Uterus (tissue), 4 donors: ENCODE measurements around the gene CSF2. TPM values are rescaled to one million over a fixed set of nuclear protein-coding genes. Genes with fewer than 3 reads are reported as not detected.

ENCODE experiments used
- DNase-seq, 2 donors: peaks; one replicate each; pipeline ENCODE4 v3.0.0-alpha.2; 2019 to 2020
- H3K27ac ChIP-seq, 2 donors: fragments of 200-600 bp; sonication (generic); 1 replicate in 1 of 2; 2 replicates in 1 of 2; pipeline ENCODE4 v1.5.1; 2016 to 2018
- H3K27me3 ChIP-seq, 2 donors: fragments of 200-600 bp; sonication (generic); one replicate each; pipeline ENCODE4 v1.5.1; 2018 to 2019; ENCODE audit warnings: control low read depth in 1 of 2
- H3K36me3 ChIP-seq, 2 donors: fragments of 200-600 bp; sonication (generic); one replicate each; pipeline ENCODE4 v1.5.1; 2019; ENCODE audit warnings: control low read depth in 1 of 2
- H3K4me1 ChIP-seq, 2 donors: fragments of 200-600 bp; sonication (generic); one replicate each; pipeline ENCODE4 v1.5.1; 2018 to 2019; ENCODE audit warnings: control low read depth in 1 of 2
- H3K4me3 ChIP-seq, 2 donors: fragments of 200-600 bp; sonication (generic); 1 replicate in 1 of 2; 2 replicates in 1 of 2; pipeline ENCODE4 v1.5.1; 2018 to 2019; ENCODE audit warnings: mild to moderate bottlenecking in 1 of 2
- H3K9me3 ChIP-seq, 2 donors: fragments of 200-600 bp; sonication (generic); one replicate each; pipeline ENCODE4 v1.5.1; 2019; ENCODE audit warnings: control low read depth in 1 of 2
- CTCF ChIP-seq, 4 experiments: fragments of 200-600 bp in 2 of 4; fragments of 450-650 bp in 2 of 4; sonication (generic) in 2 of 4; IDR thresholded peaks; one replicate each; pipeline ENCODE4 v1.5.1; 2016 to 2019; ENCODE audit warnings: antibody characterized with exemption in 4 of 4, mild to moderate bottlenecking in 2 of 4, moderate library complexity in 1 of 4
- POLR2A ChIP-seq, 2 donors: fragments of 450-650 bp; IDR thresholded peaks; one replicate each; pipeline ENCODE4 v1.6.1; 2016; ENCODE audit warnings: antibody characterized with exemption in 2 of 2, mild to moderate bottlenecking in 1 of 2, moderate library complexity in 1 of 2
- intact Hi-C: fragments of 100-400 bp; cut with DNase I; formaldehyde crosslinking; loops from one replicate; pipeline ENCODE4 v1.15.1; 2023; ENCODE audit warnings: low total_unique reads
- total RNA-seq, 4 donors: library from RNA; depleted of rRNA in 3 of 4; stranded (reverse); fragments of >200 nt in 3 of 4; gene quantifications; one replicate each; pipeline versions ENCODE4 v1.1.0 to v1.2.4, GENCODE V29; 2014 to 2023
- donor health status: DM: yes; HTN: yes; CAD: no.

The CSF2 gene
- total RNA-seq, 4 donors from 2014 or later, result not detected

GRCh38 chr5:132027027-132027426 lies 46.6 kb upstream of the CSF2 start:
- Histone ChIP-seq H3K4me1 (no peaks in the 10 kb centered on the region), H3K36me3 (no peaks in the 10 kb centered on the region), H3K27ac (no peak overlapping the region), H3K9me3 (no peaks in the 10 kb centered on the region), H3K4me3 (no peak overlapping the region), H3K27me3 (no peaks in the 10 kb centered on the region)
- intact Hi-C loops, result no loop called here
- no peak for DNase-seq
- no peak for TF ChIP-seq CTCF (IDR thresholded peaks at IDR 0.05)
- no peak for TF ChIP-seq POLR2A (IDR thresholded peaks at IDR 0.05)

- DNase-seq, result no peak
- H3K27me3 ChIP-seq, result no peaks in the 10 kb centered on the region
- intact Hi-C loops, result no loop called here
- H3K4me3 ChIP-seq, result no peak overlapping the region
- TF ChIP-seq POLR2A (IDR thresholded peaks at IDR 0.05), result no peak
- TF ChIP-seq CTCF (IDR thresholded peaks at IDR 0.05), result no peak
- no peak overlapping the region for H3K27ac ChIP-seq
- H3K36me3 ChIP-seq, result no peaks in the 10 kb centered on the region
- H3K9me3 ChIP-seq, result no peaks in the 10 kb centered on the region
- no peaks in the 10 kb centered on the region for H3K4me1 ChIP-seq
Observed at GRCh38 chr5:132029609-132030330, 43.8 kb upstream of the CSF2 start.

- no peaks in the 10 kb centered on the region for H3K27me3 ChIP-seq
- intact Hi-C loops, result no loop called here
- no peak for DNase-seq
- H3K9me3 ChIP-seq, result no peaks in the 10 kb centered on the region
- no peaks in the 10 kb centered on the region for H3K4me1 ChIP-seq
- no peaks in the 10 kb centered on the region for H3K36me3 ChIP-seq
- TF ChIP-seq POLR2A (IDR thresholded peaks at IDR 0.05) (no peak), CTCF (IDR thresholded peaks at IDR 0.05) (no peak)
- H3K27ac ChIP-seq, result no peak overlapping the region
- H3K4me3 ChIP-seq, result no peak overlapping the region
Observed at GRCh38 chr5:132030610-132031009, 43.0 kb upstream of the CSF2 start.

GRCh38 chr5:132032196-132032595 lies 41.4 kb upstream of the CSF2 start:
- no peak overlapping the region for H3K4me3 ChIP-seq
- no peaks in the 10 kb centered on the region for H3K36me3 ChIP-seq
- H3K9me3 ChIP-seq, result no peaks in the 10 kb centered on the region
- no peaks in the 10 kb centered on the region for H3K27me3 ChIP-seq
- no peaks in the 10 kb centered on the region for H3K4me1 ChIP-seq
- intact Hi-C loops, result no loop called here
- no peak overlapping the region for H3K27ac ChIP-seq
- no peak for DNase-seq
- TF ChIP-seq CTCF (IDR thresholded peaks at IDR 0.05) (no peak), POLR2A (IDR thresholded peaks at IDR 0.05) (no peak)

GRCh38 chr5:132033122-132033521 lies 40.5 kb upstream of the CSF2 start:
- Histone ChIP-seq H3K27me3 (no peaks in the 10 kb centered on the region), H3K4me3 (no peak overlapping the region), H3K9me3 (no peaks in the 10 kb centered on the region), H3K4me1 (no peaks in the 10 kb centered on the region), H3K36me3 (no peaks in the 10 kb centered on the region), H3K27ac (no peak overlapping the region)
- no peak for DNase-seq
- intact Hi-C loops, result no loop called here
- TF ChIP-seq CTCF (IDR thresholded peaks at IDR 0.05) (no peak), POLR2A (IDR thresholded peaks at IDR 0.05) (no peak)
